ENCODE measurements around the gene PTPRN2.

The PTPRN2 gene

DNA sequence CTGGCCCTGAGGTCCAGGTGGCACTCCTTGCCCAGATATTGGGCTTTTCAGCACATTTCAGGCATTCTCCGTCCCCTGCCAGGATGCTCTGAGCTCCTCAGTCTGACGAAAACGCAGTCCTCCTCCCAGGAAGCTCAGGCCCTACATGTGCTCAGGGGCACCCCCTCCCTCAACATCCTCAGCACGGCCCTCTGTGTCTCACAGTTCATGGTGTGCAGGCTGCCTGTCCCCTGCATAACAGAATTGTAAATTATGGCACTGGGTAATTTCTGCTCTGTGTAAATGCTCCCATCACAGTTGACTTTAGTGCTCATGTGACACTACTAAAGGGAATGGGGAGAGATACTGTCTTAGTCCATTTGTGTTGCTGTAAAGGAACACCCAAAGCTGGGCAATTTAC, 687.1 kb downstream of the PTPRN2 start:
- H2BK5ac ChIP-seq (ENCODE audit: low read length): no peak overlapping the region
- no peaks in the 10 kb centered on the region for H3K27me3 ChIP-seq (ENCODE audit: control insufficient read depth in 3 of 3, insufficient read depth in 3 of 3, low read depth in 1 of 3, low read length in 3 of 3)
- no peak overlapping the region for H2BK12ac ChIP-seq (ENCODE audit: low read length)
- H3K36me3 ChIP-seq (replicated peaks in 1 of 2; ENCODE audit: control insufficient read depth in 2 of 2, insufficient read depth in 2 of 2, low read length in 2 of 2): no peaks in the 10 kb centered on the region
- H3K27ac ChIP-seq (replicated peaks; ENCODE audit: low read length): no peak overlapping the region
- no peak overlapping the region for H2BK120ac ChIP-seq (ENCODE audit: low read depth, low read length)
- H3K4me1 ChIP-seq (ENCODE audit: control insufficient read depth in 2 of 2, insufficient read depth in 1 of 2, low read depth in 1 of 2, low read length in 2 of 2): peaks cover 0 to 5% of the 10 kb centered on the region in 2 donors
- H2AK5ac ChIP-seq (ENCODE audit: low read depth, low read length): no peak overlapping the region
- H3K4ac ChIP-seq (ENCODE audit: low read length): no peak overlapping the region
- H3K79me1 ChIP-seq (ENCODE audit: low read depth, low read length): no peaks in the 10 kb centered on the region
- no CpG with 5 or more reads among the region's 4 CpGs for WGBS, 2 donors (ENCODE audit: extremely low coverage in 2 of 2, insufficient read length in 2 of 2, insufficient replicate concordance in 1 of 2)
- no peak overlapping the region for H3K4me3 ChIP-seq (ENCODE audit: low read length in 2 of 2)
- H4K91ac ChIP-seq (ENCODE audit: low read depth, low read length, poor library complexity): no peak overlapping the region
- H2BK15ac ChIP-seq (ENCODE audit: low read length): no peak overlapping the region
- no peak overlapping the region for H2AFZ ChIP-seq (ENCODE audit: low read length)
- H3K18ac ChIP-seq (ENCODE audit: low read length): peak overlapping the region; percentile 9
- no peak for DNase-seq (ENCODE audit: low spot score)
- H4K8ac ChIP-seq (ENCODE audit: low read depth, low read length): no peak overlapping the region
- no peak overlapping the region for H3K9ac ChIP-seq (ENCODE audit: low read depth, low read length, poor library complexity)
- H3K14ac ChIP-seq (ENCODE audit: low read length): no peak overlapping the region
- H3K4me2 ChIP-seq (ENCODE audit: insufficient read depth, low read length, poor library complexity, severe bottlenecking): no peak overlapping the region
- H3K23ac ChIP-seq (ENCODE audit: low read depth, low read length, poor library complexity): no peak overlapping the region
- no peaks in the 10 kb centered on the region for H3K9me3 ChIP-seq (replicated peaks in 1 of 2; ENCODE audit: control insufficient read depth in 2 of 2, insufficient read depth in 1 of 2, low read depth in 1 of 2, low read length in 2 of 2)

- H3K79me1 ChIP-seq (ENCODE audit: low read depth, low read length): no peaks in the 10 kb centered on the region
- WGBS, 2 donors (ENCODE audit: extremely low coverage in 2 of 2, insufficient read length in 2 of 2, insufficient replicate concordance in 1 of 2): no CpG with 5 or more reads among the region's 11 CpGs
- no peaks in the 10 kb centered on the region for H3K27me3 ChIP-seq (ENCODE audit: control insufficient read depth in 3 of 3, insufficient read depth in 3 of 3, low read depth in 1 of 3, low read length in 3 of 3)
- no peak overlapping the region for H3K4ac ChIP-seq (ENCODE audit: low read length)
- no peak overlapping the region for H2BK5ac ChIP-seq (ENCODE audit: low read length)
- no peak overlapping the region for H3K4me3 ChIP-seq (ENCODE audit: low read length in 2 of 2)
- H3K9me3 ChIP-seq (replicated peaks in 1 of 2; ENCODE audit: control insufficient read depth in 2 of 2, insufficient read depth in 1 of 2, low read depth in 1 of 2, low read length in 2 of 2): no peaks in the 10 kb centered on the region
- no peak overlapping the region for H3K14ac ChIP-seq (ENCODE audit: low read length)
- no peak overlapping the region for H4K8ac ChIP-seq (ENCODE audit: low read depth, low read length)
- no peak overlapping the region for H3K4me2 ChIP-seq (ENCODE audit: insufficient read depth, low read length, poor library complexity, severe bottlenecking)
- peak overlapping the region; percentile 47 for H3K23ac ChIP-seq (ENCODE audit: low read depth, low read length, poor library complexity)
- no peak overlapping the region for H4K91ac ChIP-seq (ENCODE audit: low read depth, low read length, poor library complexity)
- no peak overlapping the region for H2BK120ac ChIP-seq (ENCODE audit: low read depth, low read length)
- no peak overlapping the region for H2BK12ac ChIP-seq (ENCODE audit: low read length)
- H3K27ac ChIP-seq (replicated peaks; ENCODE audit: low read length): no peak overlapping the region
- H2AK5ac ChIP-seq (ENCODE audit: low read depth, low read length): peak overlapping the region; percentile 5
- H3K36me3 ChIP-seq (replicated peaks in 1 of 2; ENCODE audit: control insufficient read depth in 2 of 2, insufficient read depth in 2 of 2, low read length in 2 of 2): no peaks in the 10 kb centered on the region
- DNase-seq (ENCODE audit: low spot score): no peak
- H3K4me1 ChIP-seq (ENCODE audit: control insufficient read depth in 2 of 2, insufficient read depth in 1 of 2, low read depth in 1 of 2, low read length in 2 of 2): peaks cover 0 to 4% of the 10 kb centered on the region in 2 donors
- H3K9ac ChIP-seq (ENCODE audit: low read depth, low read length, poor library complexity): no peak overlapping the region
- no peak overlapping the region for H3K18ac ChIP-seq (ENCODE audit: low read length)
- no peak overlapping the region for H2BK15ac ChIP-seq (ENCODE audit: low read length)
- H2AFZ ChIP-seq (ENCODE audit: low read length): no peak overlapping the region
Observed at GRCh38 chr7:157900011-157900410, 687.6 kb downstream of the PTPRN2 start.

DNA sequence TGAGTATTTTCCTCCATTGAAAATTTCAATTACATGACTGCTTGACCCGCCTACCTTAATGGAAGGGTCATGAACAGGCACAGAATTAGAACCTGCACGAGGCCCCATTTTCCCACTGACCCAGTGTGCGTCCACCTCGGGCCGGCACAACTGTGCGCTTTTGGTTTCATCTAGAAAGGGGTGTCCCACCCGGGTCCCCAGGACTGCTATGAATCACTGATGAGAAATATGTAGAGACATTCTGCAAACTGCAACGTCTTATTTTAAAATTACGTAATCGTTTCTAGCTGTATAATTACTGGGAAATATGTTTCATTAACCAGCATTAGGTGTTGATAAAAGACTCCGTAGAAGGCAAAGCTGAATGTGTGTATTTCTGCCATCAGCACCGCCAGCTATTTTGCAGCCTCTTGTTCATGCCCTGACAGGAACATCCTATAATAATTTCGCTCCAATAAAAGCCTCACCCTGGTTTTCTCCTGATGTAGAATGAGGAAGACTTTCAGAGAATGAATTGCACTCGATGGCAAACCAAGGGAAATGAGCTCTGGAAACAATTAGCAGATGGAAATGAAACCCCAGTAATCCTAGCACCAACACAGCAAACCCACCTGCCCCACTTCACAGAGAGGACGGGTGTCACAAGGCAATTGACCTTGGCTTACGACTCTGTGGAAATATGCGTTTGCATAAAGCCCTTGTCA, 688.7 kb downstream of the PTPRN2 start:
- H3K27me3 ChIP-seq (ENCODE audit: control insufficient read depth in 3 of 3, insufficient read depth in 3 of 3, low read depth in 1 of 3, low read length in 3 of 3): no peaks in the 10 kb centered on the region
- no peak overlapping the region for H2AFZ ChIP-seq (ENCODE audit: low read length)
- no peak overlapping the region for H3K4me2 ChIP-seq (ENCODE audit: insufficient read depth, low read length, poor library complexity, severe bottlenecking)
- no peak overlapping the region for H3K4ac ChIP-seq (ENCODE audit: low read length)
- no peak overlapping the region for H2BK15ac ChIP-seq (ENCODE audit: low read length)
- no peaks in the 10 kb centered on the region for H3K36me3 ChIP-seq (replicated peaks in 1 of 2; ENCODE audit: control insufficient read depth in 2 of 2, insufficient read depth in 2 of 2, low read length in 2 of 2)
- WGBS, 2 donors (ENCODE audit: extremely low coverage in 2 of 2, insufficient read length in 2 of 2, insufficient replicate concordance in 1 of 2): no CpG with 5 or more reads among the region's 17 CpGs
- H4K91ac ChIP-seq (ENCODE audit: low read depth, low read length, poor library complexity): no peak overlapping the region
- H2BK5ac ChIP-seq (ENCODE audit: low read length): no peak overlapping the region
- peaks cover 0 to 3% of the 10 kb centered on the region in 2 donors for H3K4me1 ChIP-seq (ENCODE audit: control insufficient read depth in 2 of 2, insufficient read depth in 1 of 2, low read depth in 1 of 2, low read length in 2 of 2)
- no peak overlapping the region for H4K8ac ChIP-seq (ENCODE audit: low read depth, low read length)
- H3K4me3 ChIP-seq (ENCODE audit: low read length in 2 of 2): no peak overlapping the region
- H3K79me1 ChIP-seq (ENCODE audit: low read depth, low read length): no peaks in the 10 kb centered on the region
- H3K9ac ChIP-seq (ENCODE audit: low read depth, low read length, poor library complexity): no peak overlapping the region
- H3K9me3 ChIP-seq (replicated peaks in 1 of 2; ENCODE audit: control insufficient read depth in 2 of 2, insufficient read depth in 1 of 2, low read depth in 1 of 2, low read length in 2 of 2): no peaks in the 10 kb centered on the region
- no peak overlapping the region for H2AK5ac ChIP-seq (ENCODE audit: low read depth, low read length)
- H3K23ac ChIP-seq (ENCODE audit: low read depth, low read length, poor library complexity): no peak overlapping the region
- H2BK120ac ChIP-seq (ENCODE audit: low read depth, low read length): no peak overlapping the region
- no peak overlapping the region for H3K14ac ChIP-seq (ENCODE audit: low read length)
- H3K27ac ChIP-seq (replicated peaks; ENCODE audit: low read length): no peak overlapping the region
- DNase-seq (ENCODE audit: low spot score): no peak
- H2BK12ac ChIP-seq (ENCODE audit: low read length): no peak overlapping the region
- H3K18ac ChIP-seq (ENCODE audit: low read length): peak overlapping the region; percentile 25

GRCh38 chr7:157898261-157898660, 689.4 kb downstream of the PTPRN2 start:
- no peak for DNase-seq (ENCODE audit: low spot score)
- Histone ChIP-seq H2BK120ac (ENCODE audit: low read depth, low read length) (no peak overlapping the region), H3K27ac (replicated peaks; ENCODE audit: low read length) (no peak overlapping the region), H3K23ac (ENCODE audit: low read depth, low read length, poor library complexity) (no peak overlapping the region), H2BK15ac (ENCODE audit: low read length) (no peak overlapping the region), H3K79me1 (ENCODE audit: low read depth, low read length) (no peaks in the 10 kb centered on the region), H3K4me1 (ENCODE audit: control insufficient read depth in 2 of 2, insufficient read depth in 1 of 2, low read depth in 1 of 2, low read length in 2 of 2) (peaks cover 0 to 2% of the 10 kb centered on the region in 2 donors), H3K4me2 (ENCODE audit: insufficient read depth, low read length, poor library complexity, severe bottlenecking) (no peak overlapping the region), H3K14ac (ENCODE audit: low read length) (no peak overlapping the region), H3K27me3 (ENCODE audit: control insufficient read depth in 3 of 3, insufficient read depth in 3 of 3, low read depth in 1 of 3, low read length in 3 of 3) (no peaks in the 10 kb centered on the region), H4K91ac (ENCODE audit: low read depth, low read length, poor library complexity) (no peak overlapping the region), H2AFZ (ENCODE audit: low read length) (no peak overlapping the region), H3K36me3 (replicated peaks in 1 of 2; ENCODE audit: control insufficient read depth in 2 of 2, insufficient read depth in 2 of 2, low read length in 2 of 2) (no peaks in the 10 kb centered on the region), H2AK5ac (ENCODE audit: low read depth, low read length) (no peak overlapping the region), H2BK5ac (ENCODE audit: low read length) (no peak overlapping the region), H3K9me3 (replicated peaks in 1 of 2; ENCODE audit: control insufficient read depth in 2 of 2, insufficient read depth in 1 of 2, low read depth in 1 of 2, low read length in 2 of 2) (no peaks in the 10 kb centered on the region), H3K4me3 (ENCODE audit: low read length in 2 of 2) (no peak overlapping the region), H4K8ac (ENCODE audit: low read depth, low read length) (no peak overlapping the region), H3K9ac (ENCODE audit: low read depth, low read length, poor library complexity) (no peak overlapping the region), H3K18ac (ENCODE audit: low read length) (no peak overlapping the region), H2BK12ac (ENCODE audit: low read length) (no peak overlapping the region), H3K4ac (ENCODE audit: low read length) (no peak overlapping the region)
- WGBS, 2 donors (ENCODE audit: extremely low coverage in 2 of 2, insufficient read length in 2 of 2, insufficient replicate concordance in 1 of 2): no CpG with 5 or more reads among the region's 11 CpGs
